ENCODE data around the gene MYLIP.

MYLIP gene

GRCh38 chr6:16087386-16087785 is 41.5 kb upstream of the MYLIP start:
- DNase-seq (ENCODE audit: low read depth, low spot score) = no peak
- in situ Hi-C loops (cut with HindIII; ENCODE audit: low sequenced_read_pairs) = no loop called here
- TF ChIP-seq CTCF (IDR thresholded peaks at IDR 0.05; ENCODE audit: low read depth, low read length) = no peak
- H3K4me3 ChIP-seq (ENCODE audit: low read depth, low read length) = no peak overlapping the region

- in situ Hi-C loops (cut with HindIII; ENCODE audit: low sequenced_read_pairs) = no loop called here
- TF ChIP-seq CTCF (IDR thresholded peaks at IDR 0.05; ENCODE audit: low read depth, low read length) = no peak
- H3K4me3 ChIP-seq (ENCODE audit: low read depth, low read length) = no peak overlapping the region
- no peak for DNase-seq (ENCODE audit: low read depth, low spot score)
Measured at GRCh38 chr6:16088409-16088808, 40.5 kb upstream of the MYLIP start.

GRCh38 chr6:16089232-16090062 is 39.4 kb upstream of the MYLIP start:
- DNase-seq (ENCODE audit: low read depth, low spot score) = peak; percentile 13
- TF ChIP-seq CTCF (IDR thresholded peaks at IDR 0.05; ENCODE audit: low read depth, low read length) = no peak
- in situ Hi-C loops (cut with HindIII; ENCODE audit: low sequenced_read_pairs) = no loop called here

GRCh38 chr6:16090452-16090851 is 38.4 kb upstream of the MYLIP start:
- in situ Hi-C loops (cut with HindIII; ENCODE audit: low sequenced_read_pairs) = no loop called here
- no peak for TF ChIP-seq CTCF (IDR thresholded peaks at IDR 0.05; ENCODE audit: low read depth, low read length)
- DNase-seq (ENCODE audit: low read depth, low spot score) = no peak
- H3K4me3 ChIP-seq (ENCODE audit: low read depth, low read length) = no peak overlapping the region

More at GRCh38 chr6:16089232-16090062, 39.4 kb upstream of the MYLIP start:
- H3K4me3 ChIP-seq (ENCODE audit: low read depth, low read length) = no peak overlapping the region

- no peak overlapping the region for H3K4me3 ChIP-seq (ENCODE audit: low read depth, low read length)
- in situ Hi-C loops (cut with HindIII; ENCODE audit: low sequenced_read_pairs) = no loop called here
- DNase-seq (ENCODE audit: low read depth, low spot score) = no peak
Measured at GRCh38 chr6:16090920-16091319, 38.0 kb upstream of the MYLIP start.

GRCh38 chr6:16092140-16092539 is 36.7 kb upstream of the MYLIP start:
- no peak overlapping the region for H3K4me3 ChIP-seq (ENCODE audit: low read depth, low read length)
- in situ Hi-C loops (cut with HindIII; ENCODE audit: low sequenced_read_pairs) = no loop called here
- TF ChIP-seq CTCF (IDR thresholded peaks at IDR 0.05; ENCODE audit: low read depth, low read length) = no peak
- no peak for DNase-seq (ENCODE audit: low read depth, low spot score)

More at GRCh38 chr6:16090920-16091319, 38.0 kb upstream of the MYLIP start:
- TF ChIP-seq CTCF (IDR thresholded peaks at IDR 0.05; ENCODE audit: low read depth, low read length) = no peak

All from astrocyte of the spinal cord (primary cell).